GM18909 (cell line): ENCODE results near the gene PCED1A.

Experiments
- ATAC-seq: cut with Tn5 transposase; IDR thresholded peaks from one replicate; pipeline ENCODE4 v1.9.1; 2021; ENCODE audit warnings: mild to moderate bottlenecking; ENCODE audit not compliant: unreplicated experiment, poor library complexity

The PCED1A gene

DNA sequence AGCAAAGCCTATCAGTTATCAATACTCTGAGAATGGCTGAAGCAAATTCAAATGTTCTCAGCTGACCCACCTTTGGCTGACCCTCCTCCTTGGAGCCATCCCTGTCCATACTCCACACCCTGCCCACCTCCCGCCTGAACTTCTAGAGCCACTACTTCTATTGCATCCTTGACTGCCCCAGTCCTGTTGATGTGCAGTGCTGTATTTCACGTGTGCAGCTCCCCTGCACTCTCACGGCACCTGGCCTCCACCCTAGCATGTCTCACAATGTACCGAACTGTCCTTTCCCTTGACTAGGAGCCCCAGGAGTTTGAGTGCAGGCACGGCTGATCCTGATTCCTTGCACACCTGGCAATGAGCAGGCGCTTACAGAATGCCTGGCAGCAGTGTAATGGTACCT, 47.0 kb downstream of the PCED1A start:
- ATAC-seq: no peak
